ENCODE measurements around the gene EFCC1.

Gene EFCC1

DNA sequence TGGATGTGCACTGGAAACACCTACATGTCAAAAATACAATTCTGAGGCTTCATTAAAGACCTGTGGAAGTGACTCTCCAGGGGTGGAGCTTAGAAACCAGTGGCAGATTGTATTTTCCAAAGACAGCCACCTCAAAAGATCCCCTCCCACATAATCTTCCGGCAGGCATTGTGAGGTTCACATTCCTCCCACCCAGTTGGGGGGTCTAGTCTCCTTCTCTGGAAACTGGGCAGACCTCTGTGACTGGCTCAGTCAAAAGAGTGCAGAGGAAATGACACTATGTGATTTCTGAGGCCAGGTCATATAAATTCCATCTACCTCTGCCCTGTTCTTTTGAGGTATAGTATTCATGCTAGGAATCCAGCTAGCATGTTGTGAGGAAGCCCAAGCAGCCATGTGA is 5.4 kb upstream of the EFCC1 start:
- no peak for FAIRE-seq

DNA sequence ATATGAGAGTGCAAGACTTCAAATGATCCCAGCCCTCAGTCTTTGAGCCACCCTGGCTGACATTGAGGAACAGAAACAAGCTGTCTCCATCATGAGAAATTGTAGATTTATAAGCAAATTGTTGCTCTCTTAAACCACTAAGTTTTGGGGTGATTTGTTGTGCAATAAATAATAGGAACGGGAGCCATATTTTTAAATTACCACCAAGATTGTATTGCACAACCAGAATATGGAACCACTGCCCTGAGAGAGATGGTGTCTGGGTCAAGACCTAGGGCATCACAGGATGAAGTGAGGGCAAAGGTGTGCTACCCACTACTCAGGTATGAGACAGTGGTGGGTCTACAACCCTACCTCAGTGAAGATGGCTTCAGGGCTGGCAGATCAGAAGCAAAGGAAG is 4.9 kb upstream of the EFCC1 start:
- no peak for FAIRE-seq

DNA sequence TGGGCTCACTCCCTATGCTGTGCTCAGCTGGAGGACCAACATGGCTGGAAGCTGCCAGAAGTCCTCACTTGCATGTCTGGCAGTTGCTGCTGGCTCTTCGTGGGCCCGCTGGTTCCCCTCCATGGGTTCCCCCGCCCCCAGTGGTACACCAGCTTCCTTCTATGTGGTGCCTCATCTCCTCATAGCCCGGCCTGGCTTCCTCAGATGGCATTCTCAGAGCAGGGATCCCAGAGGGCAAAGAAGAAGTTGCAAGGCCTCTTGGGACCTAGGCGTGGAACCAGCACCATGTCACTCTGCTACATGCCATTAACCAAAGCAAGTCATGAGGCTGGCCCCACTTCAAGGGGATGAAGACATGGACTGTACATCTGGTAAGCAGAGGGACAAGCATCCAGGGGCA is 4.4 kb upstream of the EFCC1 start:
- FAIRE-seq = no peak

DNA sequence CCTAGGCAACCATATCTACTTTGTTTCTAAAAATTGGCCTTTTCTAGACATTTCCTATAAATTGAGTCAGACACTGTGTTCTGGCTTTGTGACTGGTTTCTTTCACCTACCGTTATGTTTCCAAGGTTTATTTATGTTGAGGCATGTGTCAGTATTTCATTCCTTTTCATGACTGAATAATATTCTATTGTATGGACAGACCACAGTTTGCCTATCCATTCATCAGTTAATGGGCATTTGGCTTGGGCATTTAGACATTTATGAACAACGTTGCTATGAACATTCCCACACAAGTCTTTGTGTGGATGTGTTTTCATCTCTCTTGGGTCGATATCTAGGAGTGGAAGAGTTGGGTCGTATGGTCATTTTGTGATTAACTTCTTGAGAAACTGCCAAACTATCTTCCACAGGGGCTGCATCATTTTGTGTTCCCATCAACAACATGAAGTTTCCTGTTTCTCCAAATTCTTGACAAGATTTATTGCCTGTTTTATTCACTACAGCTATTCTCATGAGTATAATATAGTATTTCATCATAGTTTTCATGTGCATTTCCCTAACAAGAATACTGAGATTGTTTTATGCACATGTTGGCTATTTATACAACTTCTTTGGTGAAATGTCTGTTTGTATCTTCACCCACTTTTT is 3.5 kb upstream of the EFCC1 start:
- FAIRE-seq = no peak

GRCh38 chr3:128998561-128998960 is 2.5 kb upstream of the EFCC1 start:
- no peak for FAIRE-seq

DNA sequence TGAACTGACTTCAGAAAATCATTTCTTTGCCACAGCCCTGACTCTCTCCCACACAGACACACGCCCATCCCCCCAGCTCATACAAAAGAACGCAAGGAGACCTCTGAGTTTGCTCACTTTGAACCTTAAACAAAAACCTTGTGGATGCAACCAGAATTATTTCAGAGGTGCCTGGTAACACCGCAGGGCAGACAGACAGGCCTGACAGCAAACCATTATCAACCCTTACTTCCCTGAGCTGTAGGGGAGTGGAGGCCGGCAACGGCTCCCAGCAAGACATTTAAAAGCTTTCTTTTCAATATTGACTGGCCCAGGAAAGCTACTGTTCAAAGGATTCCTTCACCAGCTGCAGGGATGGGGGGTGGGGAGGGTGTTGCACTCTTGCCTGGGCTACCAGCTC is 2.0 kb upstream of the EFCC1 start:
- no peak for FAIRE-seq

GRCh38 chr3:129000742-129001100 is 383 bp upstream of the EFCC1 start:
- FAIRE-seq = no peak

DNA sequence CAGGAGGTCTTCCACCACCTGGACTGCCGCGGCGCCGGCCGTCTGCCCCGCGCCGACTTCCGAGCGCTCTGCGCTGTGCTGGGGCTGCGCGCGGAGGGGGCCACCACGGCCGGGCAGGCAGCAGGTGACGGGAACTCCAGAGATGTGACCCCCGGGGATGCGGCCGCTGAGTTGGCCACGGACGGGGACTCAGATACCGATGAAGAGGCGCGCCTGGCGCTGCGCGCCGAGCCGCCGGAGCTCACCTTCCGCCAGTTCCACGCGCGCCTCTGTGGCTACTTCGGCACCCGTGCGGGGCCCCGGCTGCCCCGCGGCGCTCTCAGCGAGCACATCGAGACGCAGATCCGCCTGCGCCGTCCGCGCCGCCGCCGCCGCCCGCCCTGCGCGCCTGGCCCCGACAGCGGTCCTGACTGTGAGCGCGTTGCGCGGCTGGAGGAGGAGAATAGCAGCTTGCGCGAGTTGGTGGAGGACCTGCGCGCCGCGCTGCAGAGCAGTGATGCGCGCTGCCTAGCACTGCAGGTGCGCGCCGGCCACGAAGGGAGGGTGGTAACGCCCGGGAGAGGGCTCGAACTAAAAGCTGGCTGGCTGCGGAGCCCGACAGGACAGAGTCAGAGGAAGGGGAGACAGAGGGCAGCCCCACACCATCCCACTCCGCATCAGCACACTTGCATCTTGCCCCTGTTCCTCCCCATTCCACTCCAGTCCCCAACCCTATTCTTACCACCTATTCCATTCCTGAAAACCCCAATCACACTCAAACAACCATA is 885 bp downstream of the EFCC1 start:
- FAIRE-seq = no peak

GRCh38 chr3:129002573-129003569 is 1.8 kb downstream of the EFCC1 start:
- no peak for FAIRE-seq

GRCh38 chr3:129003578-129004112 is 2.5 kb downstream of the EFCC1 start:
- no peak for FAIRE-seq

DNA sequence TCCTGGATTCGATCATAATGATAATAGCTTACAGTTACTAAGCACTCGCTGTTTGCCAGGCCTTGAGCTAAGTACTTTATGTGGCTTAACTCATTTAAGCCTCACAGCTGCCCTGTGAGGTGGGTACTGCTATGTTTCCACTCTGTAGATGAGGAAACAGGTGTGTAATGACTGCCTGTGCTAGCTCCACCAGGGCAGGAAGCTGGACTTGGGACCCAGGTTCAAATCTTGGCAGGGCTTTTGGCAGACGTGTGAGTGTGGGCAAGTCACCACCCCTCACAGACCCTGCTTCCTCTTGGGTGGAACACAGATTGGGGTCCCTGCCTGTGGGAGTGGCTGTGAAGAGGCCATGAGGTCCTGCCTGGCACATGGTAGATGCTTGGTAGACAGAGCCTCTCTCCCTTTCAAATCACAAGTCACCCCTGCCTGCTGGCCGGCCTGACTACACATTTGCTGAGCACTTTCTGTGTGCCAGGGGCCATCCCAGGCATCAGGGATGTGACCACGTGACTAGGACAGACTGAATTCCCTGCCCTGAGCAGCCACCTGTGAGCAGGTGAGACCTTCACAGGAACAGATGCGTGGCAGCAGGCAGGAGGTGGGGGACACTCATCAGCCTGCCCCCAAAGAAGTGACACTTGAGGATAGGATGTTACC is 3.7 kb downstream of the EFCC1 start:
- FAIRE-seq = no peak

GRCh38 chr3:129005526-129006303 is 4.6 kb downstream of the EFCC1 start:
- FAIRE-seq = peak; percentile 70

DNA sequence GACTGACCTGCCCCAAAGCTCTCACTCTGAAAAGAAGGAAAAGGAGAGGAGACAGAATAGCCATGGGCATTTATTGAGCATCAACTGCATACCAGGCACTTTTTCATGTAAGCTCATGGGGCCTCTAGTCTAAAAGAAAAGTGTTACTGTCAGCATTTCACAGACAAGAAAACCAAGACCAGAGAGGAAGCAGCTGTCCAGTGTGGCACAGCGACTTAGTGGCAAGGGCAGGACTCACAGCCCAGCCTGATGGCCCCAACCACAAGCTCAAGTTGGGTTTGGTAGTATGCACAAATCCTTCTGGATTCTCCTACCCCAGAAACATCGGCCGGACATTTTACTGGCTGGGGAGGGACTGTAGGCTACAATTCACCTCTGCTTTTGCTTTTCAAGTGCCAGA is 5.8 kb downstream of the EFCC1 start:
- no peak for FAIRE-seq

- no peak for FAIRE-seq
Measured at GRCh38 chr3:129007792-129008191, 6.7 kb downstream of the EFCC1 start.

DNA sequence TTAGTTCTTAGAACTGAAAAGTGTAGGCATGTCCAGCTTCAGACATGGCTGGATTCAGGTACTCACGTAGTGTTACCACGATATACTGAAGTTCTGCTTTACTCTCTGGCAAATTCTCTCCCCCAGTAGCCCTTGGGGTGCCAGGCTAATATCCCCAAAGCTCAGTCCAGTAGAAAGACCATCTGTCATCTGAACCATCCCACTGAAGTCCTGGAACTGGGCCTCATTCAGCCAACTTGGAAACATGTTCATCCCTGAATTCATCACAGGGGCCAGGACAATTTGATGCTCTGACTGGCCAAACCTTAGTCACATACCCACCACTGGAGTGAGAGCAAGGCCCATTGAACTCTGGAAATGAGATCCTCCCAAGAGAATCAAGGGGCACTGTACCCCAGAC is 8.2 kb downstream of the EFCC1 start:
- no peak for FAIRE-seq

- no peak for FAIRE-seq
Measured at GRCh38 chr3:129010310-129010956, 9.3 kb downstream of the EFCC1 start.

DNA sequence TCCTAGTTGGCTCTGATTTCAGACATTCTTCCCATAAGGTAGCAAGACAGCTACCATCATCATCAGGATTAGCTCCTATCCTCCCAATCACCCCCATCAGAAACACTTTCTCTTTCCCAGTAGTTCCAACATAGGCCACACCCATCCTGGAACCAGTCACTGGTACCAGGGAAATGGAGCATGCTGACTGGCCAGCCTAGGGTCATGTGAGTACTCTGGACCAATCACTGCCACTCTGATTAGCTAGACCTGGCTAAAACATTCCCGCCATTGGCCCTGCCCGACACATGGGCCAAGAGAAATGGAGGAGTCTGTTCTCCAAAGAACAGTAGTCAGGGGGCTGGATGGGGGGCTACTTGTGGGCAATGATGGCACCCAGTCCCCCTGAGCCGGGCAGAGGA is 12.4 kb downstream of the EFCC1 start:
- no peak for FAIRE-seq

DNA sequence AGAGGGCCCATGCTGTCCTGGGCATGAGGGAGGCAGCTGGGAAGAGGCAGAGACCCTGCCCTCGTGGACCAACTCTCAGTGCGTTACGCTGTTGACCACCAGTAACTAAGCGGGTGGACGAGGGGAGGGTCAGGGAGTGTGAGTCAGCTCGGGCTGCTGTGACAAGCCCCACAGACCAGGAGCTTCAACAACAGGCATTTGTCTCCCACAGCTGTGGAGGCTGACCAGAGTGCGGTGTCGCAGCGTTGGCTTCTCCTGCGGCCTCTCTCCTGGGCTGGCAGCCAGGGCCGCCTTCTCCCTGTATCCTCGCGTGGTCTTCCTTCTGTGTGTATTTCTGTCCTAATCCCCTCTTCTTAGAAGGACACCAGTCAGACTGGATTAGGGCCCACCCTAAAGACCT is 13.0 kb downstream of the EFCC1 start:
- FAIRE-seq = no peak

GRCh38 chr3:129014793-129015345 is 13.8 kb downstream of the EFCC1 start:
- no peak for FAIRE-seq

DNA sequence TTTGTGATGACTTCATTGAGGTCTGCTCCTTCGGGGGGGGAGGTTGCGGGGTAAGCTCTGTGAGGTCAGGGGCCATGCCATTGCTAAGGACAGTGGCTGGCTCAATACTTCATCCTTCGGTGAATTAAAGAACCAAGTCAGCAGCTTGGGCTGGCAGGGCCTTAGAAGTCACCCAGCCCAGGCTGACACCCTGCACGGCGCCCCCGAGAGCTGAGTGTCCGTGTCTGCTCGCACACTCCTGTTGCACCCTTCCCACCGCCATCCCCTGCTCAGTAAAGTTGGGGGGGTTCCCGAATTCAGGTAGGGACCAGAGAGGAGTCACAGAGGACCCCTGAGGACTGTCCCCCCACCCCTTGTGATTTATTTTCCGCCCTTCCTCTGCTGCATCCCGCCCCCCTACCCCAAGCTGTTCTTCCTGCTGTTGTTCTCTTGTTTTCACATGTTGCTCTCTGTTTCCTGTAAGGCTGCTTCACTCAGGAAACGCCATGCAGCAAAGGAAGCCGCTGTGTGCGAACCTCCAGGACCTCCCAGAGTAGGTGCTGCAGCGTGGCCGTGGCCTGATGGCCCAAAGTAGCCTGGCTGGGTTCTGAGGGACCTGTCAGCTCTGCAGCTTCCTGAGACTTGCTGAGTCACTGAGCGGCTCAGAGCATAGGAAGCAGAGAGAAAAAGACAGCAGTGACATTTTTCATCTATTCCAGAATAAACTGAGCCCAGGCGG is 14.4 kb downstream of the EFCC1 start:
- no peak for FAIRE-seq
